ENCODE data around the gene KCNB1.

KCNB1 gene

GRCh38 chr20:49496553-49497397 is 14.3 kb upstream of the KCNB1 start:
- DNase-seq, result no peak

GRCh38 chr20:49496043-49496442 is 13.6 kb upstream of the KCNB1 start:
- DNase-seq, result no peak

- DNase-seq, result no peak
Observed at GRCh38 chr20:49490689-49491088, 8.2 kb upstream of the KCNB1 start.

- DNase-seq, result no peak
Observed at GRCh38 chr20:49489688-49490087, 7.2 kb upstream of the KCNB1 start.

- no peak for DNase-seq
Observed at GRCh38 chr20:49486064-49486463, 3.6 kb upstream of the KCNB1 start.

GRCh38 chr20:49485563-49485962 is 3.1 kb upstream of the KCNB1 start:
- no peak for DNase-seq

GRCh38 chr20:49484180-49485140 is 2.0 kb upstream of the KCNB1 start:
- DNase-seq, result no peak

GRCh38 chr20:49483696-49484123 is 1.2 kb upstream of the KCNB1 start:
- DNase-seq, result no peak

- DNase-seq, result no peak
Observed at GRCh38 chr20:49483018-49483695, 689 bp upstream of the KCNB1 start.

GRCh38 chr20:49482173-49482572 is 295 bp downstream of the KCNB1 start:
- DNase-seq, result no peak

- no peak for DNase-seq
Observed at GRCh38 chr20:49481116-49481515, 1.4 kb downstream of the KCNB1 start.

- DNase-seq, result no peak
Observed at GRCh38 chr20:49480236-49480635, 2.2 kb downstream of the KCNB1 start.

- DNase-seq, result no peak
Observed at GRCh38 chr20:49479785-49480184, 2.7 kb downstream of the KCNB1 start.

GRCh38 chr20:49478754-49479689 is 3.4 kb downstream of the KCNB1 start:
- no peak for DNase-seq

- no peak for DNase-seq
Observed at GRCh38 chr20:49478266-49478665, 4.2 kb downstream of the KCNB1 start.

- no peak for DNase-seq
Observed at GRCh38 chr20:49477200-49477599, 5.3 kb downstream of the KCNB1 start.

- no peak for DNase-seq
Observed at GRCh38 chr20:49476016-49476355, 6.5 kb downstream of the KCNB1 start.

GRCh38 chr20:49475292-49476015 is 7.0 kb downstream of the KCNB1 start:
- no peak for DNase-seq

GRCh38 chr20:49471397-49471796 is 11.1 kb downstream of the KCNB1 start:
- no peak for DNase-seq

GRCh38 chr20:49470922-49471321 is 11.5 kb downstream of the KCNB1 start:
- no peak for DNase-seq

GRCh38 chr20:49469060-49469459 is 13.4 kb downstream of the KCNB1 start:
- DNase-seq, result no peak
